C1 segment of cervical spinal cord (tissue), 14 donors: Measurements from ENCODE around the gene CELF4.

ENCODE experiments used
- DNase-seq, 14 donors: peaks; one replicate each; lab custom pipeline; 2025; lab: John Stamatoyannopoulos, UW

The CELF4 gene

DNA sequence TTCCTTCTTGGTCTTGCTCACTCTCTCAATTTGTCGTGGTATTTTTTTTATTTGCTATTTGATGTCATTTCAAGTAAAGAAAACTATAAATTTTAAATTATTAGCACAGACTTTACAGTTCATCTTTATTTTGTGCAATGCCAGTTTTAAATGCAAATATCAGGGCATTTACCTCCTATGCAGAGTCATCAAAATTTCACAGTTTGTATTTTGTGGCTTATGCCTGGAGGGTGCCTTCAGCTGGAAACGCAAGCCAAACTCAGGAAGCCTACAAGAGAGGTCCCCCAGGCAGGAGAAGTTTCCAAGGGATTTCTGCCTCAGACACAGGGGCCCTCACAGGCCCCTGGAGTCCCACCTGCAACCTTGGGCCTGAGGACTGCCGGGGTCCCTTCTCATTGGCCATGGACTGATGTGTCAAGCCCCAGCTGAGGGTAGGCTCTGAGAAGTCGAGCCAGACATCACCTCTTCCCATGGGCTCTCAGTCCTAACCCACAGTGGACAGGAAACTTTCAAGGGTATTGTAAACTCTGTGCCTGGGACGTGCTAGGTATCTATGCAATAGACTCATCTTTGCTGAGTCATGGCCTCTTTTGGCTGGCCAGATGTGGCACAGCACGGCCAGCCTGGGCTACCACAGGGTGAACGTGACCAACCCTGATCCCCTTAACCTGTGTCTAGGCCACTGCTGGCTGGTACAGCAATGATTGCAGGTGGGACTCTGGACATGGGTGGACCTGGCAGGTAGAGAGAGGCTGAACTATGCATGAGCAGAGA lies 236.5 kb downstream of the CELF4 start:
- no peak for DNase-seq

DNA sequence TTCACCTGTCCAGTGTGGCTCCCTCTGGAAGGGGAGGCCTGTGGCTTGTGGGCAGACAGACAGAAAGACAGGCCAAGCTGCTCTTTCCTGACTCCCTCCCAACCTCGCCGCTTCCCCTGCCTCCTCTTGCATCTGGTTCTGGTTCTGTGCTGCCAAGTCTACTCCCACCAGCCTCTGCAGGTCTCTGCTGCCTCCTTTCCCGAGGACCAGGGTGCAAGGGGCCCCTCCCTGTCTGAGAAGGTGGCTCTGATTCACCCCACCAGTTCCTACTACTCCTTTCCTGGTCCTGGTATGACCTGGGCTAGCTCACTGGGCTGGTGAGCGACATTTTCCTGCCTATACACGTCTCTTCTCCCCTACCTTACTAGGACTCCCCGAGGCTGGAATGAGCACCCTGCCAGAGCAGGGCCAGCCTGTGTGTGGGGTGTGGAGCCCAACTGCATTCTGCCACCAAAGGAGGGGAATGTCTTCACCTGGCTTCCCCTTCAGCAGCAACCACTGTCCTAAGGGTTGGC lies 238.5 kb downstream of the CELF4 start:
- no peak for DNase-seq

DNA sequence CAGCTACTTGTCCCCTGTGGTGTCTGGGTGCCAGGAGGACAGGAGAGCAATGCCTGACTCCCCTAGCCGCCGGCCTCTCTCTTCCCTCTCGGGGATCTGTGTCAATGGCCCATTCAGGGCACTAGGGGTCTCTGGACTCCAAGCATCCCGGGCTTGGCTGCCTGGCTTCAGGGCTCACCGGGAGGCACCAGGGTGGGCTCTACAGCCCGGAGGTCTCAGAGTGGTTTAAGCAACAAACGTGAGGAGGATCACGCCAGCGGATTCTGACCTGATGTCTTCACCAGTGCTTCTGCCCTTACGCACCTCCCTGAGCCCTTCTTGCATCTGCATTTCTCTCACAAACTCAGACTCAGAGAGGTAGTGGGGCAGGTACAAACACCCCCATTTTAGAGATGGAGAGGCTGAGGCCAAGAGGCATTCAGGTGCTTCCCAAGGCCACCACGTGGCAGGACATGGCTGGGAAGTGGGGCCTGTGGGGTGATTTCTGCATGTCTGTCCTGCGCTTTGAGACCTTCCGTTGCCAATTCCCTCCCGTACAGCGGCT lies 243.0 kb downstream of the CELF4 start:
- DNase-seq: peak in 9 of 14 donors; percentile 4 to 27 (median 12)

DNA sequence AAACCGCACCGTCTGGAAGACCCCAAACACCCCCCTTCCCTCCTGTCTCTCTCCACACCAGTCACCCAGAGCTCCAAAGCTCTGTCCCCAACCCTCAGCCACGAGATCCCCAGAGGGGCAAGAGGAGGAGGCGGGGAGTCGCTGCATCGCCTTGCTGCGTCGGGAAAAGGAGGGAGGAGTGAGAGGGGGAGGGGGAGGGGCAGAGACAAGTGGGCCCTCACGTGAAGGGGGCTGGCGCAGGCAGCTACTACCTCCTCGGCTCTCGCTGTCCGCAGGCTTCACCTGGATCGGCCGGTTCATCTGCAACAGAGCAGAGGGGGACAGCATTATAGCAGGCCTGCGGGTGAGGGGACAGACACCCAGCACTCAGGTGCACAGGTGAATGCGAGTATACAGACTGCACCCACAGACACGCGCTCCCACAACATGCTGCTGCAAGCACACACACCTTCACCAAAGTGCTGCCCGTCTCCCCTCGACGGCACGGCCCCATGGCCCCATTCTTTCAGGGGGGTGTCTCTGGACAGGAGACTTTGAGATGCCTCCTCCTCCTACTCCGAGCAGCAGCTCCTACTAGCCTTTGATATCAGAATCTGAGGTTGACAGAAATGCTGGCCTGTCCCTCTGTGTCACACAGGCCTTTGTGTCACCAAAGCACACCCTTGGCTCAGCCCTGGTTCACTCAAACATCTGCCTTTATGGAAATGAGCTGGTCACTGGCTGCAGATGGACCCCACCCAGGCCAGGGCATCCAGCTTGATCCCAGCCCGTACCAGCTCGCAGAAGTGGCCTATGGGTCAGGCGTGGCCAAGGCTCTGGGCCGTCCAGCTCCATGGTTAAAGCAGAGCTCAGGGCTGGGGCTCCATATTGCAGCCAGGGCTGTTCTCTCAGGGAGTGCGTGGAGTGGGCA lies 243.8 kb downstream of the CELF4 start:
- no peak for DNase-seq

DNA sequence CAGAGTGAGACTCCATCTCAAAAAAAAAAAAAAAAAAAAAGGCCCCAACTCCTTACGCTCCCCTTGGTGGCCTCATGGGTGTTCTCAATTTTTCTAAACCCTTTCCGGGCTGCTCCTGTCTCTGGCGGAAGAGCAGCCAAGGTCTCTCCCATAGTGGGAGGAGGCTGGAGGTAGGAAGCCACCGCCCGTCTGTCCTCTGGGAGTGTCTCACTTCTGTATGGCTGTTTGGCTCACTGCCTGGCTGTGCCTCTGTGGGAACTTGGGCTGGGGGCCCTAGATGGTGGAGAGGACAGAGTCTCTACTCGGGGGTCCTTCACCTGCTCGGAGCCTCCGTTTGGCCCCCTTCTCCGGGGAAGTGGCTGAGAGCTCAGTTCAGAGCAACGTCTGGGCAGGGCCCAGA lies 245.3 kb downstream of the CELF4 start:
- no peak for DNase-seq

DNA sequence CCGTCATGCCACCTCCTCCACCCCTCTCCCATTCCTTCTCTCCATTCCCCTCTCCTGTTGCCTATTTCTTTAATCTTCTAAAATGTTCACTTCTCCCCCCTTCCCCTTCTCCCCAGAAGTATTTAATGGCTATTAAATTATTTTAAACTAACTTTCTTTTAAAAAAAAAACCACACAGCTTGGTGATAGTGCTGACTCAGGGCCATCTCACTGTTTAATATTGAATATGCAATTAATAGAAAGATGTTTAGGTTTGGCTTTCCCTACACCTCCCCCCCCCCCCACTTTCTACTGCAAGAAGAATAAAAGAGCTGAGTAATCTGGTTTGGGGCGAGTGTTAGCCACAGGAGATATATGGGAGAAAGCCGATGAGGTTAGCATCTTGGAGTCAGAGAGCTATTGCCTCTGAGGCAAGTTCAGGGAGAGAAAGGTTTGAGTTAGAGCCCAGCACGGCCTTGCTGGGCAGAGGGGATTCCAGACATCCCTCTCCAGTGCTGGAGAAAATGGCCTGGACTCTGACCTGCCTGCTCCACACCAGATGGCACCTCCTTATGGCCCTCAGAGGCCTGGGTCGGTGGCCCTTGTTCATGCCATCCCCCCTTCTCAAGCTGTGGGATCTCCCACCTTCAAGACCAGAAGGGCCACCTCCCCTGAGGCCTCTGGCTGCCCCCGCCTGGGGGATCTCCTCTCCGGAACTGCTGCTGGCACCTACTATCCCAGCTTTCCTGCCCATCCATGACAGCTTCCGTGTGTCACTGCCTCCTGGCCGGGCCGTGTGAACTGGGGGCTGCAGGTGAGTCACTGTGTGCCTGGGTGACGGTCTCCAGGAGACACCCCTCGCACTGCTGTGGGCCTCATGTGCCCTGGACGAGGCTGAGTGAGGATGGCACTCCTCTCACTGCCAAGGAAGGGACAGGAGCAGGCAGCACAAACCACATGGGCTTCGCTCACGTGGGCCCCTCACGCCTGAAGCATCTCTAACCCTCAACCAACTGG lies 246.9 kb downstream of the CELF4 start:
- no peak for DNase-seq

DNA sequence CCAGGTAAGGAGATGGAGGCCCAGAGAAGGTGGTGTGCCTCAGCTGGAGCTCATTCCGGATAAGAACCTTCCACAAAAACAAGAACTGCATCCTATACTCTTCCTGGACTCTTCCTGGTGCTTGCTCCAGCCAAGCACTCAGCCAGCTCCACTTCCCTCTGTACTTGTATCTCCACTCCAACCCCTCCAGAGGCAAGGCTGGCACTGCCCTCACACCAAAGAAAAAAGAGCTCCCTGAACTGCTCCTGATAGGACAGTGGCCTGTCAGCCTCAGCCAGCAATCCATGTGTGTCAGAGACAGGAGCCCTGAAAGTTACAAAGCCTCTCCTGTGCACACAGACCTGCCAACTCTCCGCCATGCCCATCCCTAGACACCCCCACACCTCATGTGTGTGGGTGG lies 248.1 kb downstream of the CELF4 start:
- no peak for DNase-seq

DNA sequence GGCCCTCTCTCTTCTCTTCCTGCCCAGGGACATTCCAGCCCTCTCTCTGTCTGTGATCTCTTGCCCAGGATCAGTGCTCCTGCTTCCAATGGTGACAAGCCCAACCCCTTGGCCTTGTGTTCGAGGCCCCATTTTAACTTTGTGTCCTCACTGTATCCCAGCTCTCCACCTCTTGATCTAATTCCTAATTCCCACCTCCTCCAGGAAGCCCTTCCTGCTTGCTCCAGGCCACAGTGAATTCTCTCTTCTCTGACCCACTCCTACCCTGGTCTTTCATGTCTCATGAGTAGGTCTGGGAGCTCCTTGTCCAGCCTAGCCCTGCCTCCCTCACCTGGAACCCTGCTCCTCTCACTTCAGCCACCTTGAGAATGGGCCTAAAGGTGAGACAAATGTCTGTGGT lies 249.1 kb downstream of the CELF4 start:
- no peak for DNase-seq

DNA sequence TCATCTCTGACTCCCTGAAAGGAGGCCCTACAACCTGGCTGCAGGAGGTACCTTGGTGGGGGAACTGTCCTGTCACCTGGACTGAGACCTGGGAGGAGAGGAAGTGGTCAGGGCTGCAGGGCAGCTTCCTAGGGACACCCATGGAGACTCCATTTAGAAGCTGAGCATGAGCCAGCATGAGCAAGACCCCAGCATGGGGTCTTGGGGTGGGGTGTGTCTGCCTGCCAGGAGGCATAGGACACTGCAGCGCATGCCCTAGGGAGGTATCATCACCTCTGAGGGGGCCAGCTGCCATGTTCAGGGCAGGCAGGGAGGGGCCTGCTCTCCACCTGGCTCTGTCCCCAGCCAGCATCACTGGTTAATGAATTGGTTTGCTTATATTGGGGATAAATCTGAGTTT lies 249.7 kb downstream of the CELF4 start:
- DNase-seq: no peak

DNA sequence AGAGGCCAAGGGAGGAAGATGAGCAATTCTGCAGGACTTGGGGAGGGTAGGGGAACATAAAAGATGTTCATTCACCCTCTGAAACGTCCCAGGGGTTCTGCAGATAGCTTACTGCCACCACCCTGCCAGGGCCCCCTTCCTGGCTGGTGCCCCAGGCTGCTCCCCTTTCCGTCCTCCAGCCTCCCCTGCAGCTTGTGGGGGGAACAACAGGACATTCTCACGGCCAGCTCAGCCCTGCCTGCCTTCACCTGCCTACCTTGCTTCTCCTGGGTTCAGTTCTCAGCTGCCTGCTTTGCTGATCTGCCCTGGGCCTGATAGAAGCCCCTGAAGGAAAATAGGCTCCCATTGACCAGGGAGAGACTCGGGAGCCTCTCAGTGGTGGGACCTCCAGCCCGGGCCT lies 251.1 kb downstream of the CELF4 start:
- no peak for DNase-seq

DNA sequence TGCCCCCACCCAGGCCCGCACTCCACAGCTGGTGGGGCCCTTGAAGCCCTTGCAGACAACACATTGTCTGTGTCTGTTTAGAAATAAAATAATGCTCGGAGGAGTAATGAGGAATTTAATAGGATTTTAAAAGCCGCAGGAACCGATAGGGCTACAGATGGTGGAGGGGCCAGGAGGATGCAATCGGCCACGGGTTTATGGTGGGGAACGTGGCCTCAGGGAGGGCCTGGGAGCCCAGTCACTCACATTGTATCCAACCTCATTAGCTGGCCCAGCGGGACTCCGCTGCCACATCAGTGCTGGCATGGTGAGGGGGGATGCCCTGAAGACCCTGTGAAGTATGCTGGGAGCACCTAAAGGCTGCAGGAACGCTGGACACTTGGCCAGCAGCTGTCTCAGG lies 252.0 kb downstream of the CELF4 start:
- no peak for DNase-seq

DNA sequence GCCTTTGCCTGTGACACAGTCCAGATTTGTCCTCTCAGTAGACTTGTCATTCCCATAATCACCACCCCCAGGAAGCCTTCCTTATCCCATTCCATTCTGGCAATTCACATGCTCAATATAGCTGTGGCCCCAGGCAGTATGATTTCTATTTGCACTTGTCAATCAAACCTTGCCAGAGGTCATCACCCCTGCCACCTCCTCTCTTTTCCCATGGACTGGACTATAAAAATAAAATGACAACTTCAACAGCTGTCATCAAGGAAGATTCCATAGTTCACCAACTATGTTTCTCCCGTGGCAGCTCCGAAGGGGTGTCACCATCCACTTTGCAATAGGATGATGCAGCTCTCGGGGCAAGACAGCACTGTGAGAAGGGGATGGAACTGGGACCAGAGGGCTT lies 255.7 kb downstream of the CELF4 start:
- DNase-seq: no peak

DNA sequence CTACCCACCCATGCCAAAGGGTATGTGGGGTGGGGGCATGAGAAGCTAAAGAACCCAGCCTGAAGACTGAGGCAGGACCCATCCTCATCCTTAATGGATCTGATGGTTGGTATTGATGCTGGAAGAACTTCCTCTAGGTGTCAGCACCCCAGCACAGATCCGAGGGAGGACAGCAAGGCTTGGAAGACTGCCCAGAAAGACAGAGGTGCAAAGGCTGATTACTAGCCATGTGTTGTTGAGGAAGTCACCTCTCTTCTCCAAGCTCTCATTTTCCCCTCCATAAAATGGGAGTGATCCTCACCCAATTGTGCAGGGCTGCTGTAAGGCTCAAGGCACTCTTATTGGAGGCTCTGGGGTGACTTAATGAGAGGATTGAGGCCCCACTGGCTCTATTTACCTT lies 256.5 kb downstream of the CELF4 start:
- no peak for DNase-seq

DNA sequence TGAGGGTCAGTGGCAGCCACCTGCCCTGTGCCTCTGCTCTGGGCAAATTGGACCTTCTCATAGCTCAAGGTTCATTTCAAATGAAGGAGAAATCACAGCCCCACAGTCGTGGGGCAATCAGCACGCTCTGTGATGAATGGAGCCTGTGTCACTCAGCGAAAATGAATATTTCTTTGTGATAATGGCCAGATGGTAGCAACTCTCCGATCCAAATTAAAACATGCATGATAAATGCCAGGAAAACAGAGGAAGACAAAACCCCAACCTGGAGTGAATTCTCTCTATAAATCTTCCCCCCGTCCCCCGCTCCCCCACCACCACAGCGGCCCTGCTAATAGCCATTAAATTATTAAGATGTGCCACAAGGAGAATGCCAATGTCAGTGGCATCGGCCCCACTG lies 258.4 kb downstream of the CELF4 start:
- DNase-seq: no peak

DNA sequence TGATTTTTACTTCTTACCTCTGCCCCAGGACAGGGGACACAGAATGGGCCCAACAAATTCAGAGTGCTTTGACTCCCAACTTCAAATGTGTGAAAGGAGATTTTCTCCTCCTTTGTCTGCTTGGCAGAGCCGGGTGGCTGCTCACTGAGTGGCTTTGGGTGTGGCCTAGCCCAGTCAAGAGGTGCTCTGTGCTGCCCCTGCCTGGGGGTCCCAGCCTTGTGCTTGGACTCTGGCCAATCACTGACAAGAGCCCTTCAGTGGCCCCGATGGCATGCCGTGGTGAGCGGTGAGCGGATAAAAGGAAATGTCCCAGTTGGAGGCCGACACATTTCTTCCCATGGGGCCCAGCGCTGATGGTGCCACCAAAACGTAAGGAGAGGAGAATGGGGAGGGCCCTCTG lies 259.2 kb downstream of the CELF4 start:
- no peak for DNase-seq

DNA sequence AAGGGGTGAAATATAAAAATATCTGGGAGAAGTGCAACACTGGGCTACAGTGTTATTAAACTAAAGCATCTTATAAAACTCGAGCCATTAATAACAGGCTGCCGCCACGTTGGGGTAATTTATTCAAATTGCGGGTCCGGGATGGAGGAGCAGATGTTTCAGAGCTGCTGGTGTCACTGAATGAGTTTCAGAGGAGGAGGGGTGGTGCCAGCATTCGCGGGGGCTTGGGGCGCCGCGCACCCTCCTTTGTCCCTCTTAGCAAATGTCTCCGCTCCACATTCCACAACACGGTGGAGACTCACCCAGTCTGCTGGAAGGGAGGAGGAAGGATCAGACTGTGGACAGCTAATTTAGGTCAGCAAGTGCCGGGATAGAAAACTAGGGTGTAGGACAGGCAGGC lies 260.5 kb downstream of the CELF4 start:
- DNase-seq: no peak

DNA sequence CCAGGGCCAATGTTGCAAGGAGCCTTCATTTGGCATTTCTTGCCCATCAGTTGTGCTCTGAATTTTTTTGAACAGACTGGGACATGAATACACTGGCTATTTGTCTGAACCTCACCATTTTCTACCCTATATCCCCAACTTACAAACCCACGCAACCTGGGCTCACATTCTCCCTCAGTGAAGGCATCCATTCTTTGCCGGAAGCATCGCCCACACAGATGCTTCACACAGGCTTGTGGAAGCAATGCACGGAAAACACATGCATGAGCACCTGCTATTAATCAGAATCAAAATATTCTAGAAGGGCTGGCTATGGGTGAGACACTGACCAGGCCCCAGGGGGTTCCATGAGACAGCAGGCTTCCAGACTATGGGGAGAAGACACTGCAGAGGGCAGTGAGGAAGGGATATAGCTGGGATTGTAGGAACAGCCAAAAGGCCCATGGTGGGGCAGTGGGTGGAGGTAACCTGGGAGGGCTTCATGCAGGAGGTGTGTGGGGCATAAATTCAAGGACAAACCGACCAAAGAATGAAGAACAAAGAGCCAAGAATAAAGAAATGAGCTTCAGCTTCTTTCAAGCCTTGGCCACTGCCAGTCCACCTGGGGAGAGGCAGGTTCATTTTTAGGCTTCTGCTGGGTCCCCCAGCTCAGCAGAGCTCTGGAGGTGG lies 261.5 kb downstream of the CELF4 start:
- no peak for DNase-seq

DNA sequence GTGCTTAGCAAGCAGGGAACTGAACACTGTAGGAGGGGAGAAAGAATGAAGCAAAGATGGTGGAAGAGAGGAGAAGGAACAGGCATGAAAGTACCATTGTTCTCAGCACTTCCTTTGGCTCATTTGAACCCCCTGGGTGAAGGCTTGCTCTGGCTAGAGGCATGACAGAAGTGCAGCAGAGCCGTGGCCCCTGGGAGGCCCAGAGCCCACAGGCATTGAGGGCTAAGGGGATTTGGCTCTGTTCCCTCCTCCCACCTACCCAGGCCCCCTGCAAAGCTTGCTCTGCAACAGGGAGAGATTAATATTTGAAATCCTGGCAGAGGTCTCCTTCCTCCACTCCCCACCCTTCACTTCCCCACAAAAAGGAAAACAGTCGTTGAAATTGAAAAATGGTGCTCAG lies 262.6 kb downstream of the CELF4 start:
- DNase-seq: no peak

DNA sequence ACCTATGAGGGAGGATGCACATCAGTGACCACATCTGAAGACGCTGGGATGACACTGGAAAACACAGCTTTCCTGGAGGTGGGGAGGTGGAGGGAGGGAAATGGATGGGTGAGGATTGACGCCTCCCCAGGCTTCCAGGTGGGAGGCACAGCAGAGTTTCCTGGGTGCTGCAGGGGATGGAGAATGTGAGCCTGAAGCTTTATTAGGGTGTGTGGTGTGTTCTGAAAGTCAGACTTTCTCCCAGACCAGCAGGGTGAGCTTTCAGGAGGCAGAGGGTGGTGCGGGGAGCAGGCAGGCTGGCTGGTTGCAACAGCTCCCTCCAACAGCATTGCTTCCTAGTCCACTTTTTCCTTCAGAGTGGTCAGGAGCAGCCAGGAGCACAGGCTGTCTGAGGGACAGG lies 263.1 kb downstream of the CELF4 start:
- no peak for DNase-seq

DNA sequence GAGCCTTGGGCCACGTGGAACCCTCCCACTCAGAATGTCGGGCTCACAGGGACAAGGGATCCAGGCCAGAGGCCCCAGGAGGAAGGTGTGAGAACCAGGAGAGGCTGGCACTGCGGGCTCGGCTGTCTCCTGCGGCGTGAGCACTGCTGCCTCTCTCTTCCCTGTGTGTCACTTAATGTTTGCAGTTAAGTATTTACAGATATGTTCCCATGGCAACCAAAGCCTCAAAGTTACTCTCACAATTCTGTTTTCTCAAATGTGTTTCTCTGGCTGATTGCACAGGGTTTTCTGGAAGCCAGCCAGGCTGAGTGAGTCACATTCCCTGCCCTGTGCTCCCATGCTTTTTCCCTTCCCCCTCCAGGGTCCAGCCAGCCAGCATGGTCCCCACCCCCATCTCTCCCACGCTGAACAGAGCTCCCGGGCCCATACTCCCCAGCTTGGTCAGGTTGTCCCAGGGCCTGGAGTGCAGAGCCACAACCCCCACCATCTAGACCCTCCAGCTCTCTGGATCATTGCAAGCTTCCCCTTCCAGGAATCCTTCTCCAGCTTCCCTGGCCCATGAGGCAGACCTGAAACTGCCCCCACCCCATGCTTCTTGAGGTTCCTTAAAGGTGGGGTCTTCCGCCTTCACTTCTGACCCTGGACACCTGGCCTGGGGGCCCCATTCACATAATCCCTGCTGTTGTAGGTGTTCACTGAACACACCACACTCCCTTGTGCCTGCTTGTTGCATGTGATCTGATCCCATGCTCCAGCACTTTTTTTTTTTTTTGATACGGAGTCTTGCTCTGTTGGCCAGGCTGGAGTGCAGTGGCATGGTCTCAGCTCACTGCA lies 265.9 kb downstream of the CELF4 start:
- DNase-seq: peak in 11 of 14 donors; percentile 3 to 60 (median 20)
